ENCODE measurements around the gene SDHB.

SDHB gene

DNA sequence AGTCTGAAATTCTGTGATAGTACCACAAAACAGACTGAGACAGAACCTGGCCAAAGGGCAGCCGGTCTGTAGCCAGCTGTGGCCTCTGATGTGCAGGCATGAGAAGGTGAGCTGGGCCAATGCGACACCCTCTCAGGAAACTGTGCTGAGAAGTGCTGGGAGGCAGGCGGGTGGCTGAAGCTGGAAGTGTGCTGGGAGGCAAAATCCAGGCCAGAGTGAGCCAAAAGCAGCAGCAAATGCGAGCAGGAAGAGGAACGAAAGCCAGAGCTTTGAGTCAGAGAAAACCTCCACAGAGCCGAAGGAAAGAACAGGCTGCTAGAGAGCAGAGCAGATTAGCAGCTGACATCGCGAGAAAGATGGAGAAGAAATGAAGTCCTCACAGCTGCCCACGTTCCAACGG lies 31.9 kb downstream of the SDHB start:
- H3K23ac ChIP-seq (ENCODE audit: low read length): no peak overlapping the region
- no peaks in the 10 kb centered on the region for H3K79me2 ChIP-seq (ENCODE audit: control insufficient read depth, insufficient read depth, low read length)
- H3K27me3 ChIP-seq (ENCODE audit: insufficient read depth, low read length, poor library complexity): no peaks in the 10 kb centered on the region
- peaks cover 21% of the 10 kb centered on the region for H3K36me3 ChIP-seq (ENCODE audit: control insufficient read depth, insufficient read depth, low read length)
- WGBS (ENCODE audit: extremely low coverage, insufficient coverage, low lambda C conversion rate): no CpG with 5 or more reads among the region's 10 CpGs
- DNase-seq: no peak
- no peak overlapping the region for H3K56ac ChIP-seq (ENCODE audit: low read length)
- no peak overlapping the region for H4K8ac ChIP-seq (ENCODE audit: low read depth, low read length)
- no peak overlapping the region for H2BK5ac ChIP-seq (ENCODE audit: low read length)
- H2AK5ac ChIP-seq (ENCODE audit: low read length): no peak overlapping the region
- H4K5ac ChIP-seq (ENCODE audit: low read length): no peak overlapping the region
- no peak overlapping the region for H2BK120ac ChIP-seq (ENCODE audit: low read depth, low read length)
- no peak overlapping the region for H2BK15ac ChIP-seq (replicated peaks; ENCODE audit: low read depth)
- H3K4me1 ChIP-seq (ENCODE audit: control insufficient read depth, low read depth, low read length): no peaks in the 10 kb centered on the region
- no peak overlapping the region for H3K27ac ChIP-seq (ENCODE audit: low read depth, low read length)
- no peaks in the 10 kb centered on the region for H3K79me1 ChIP-seq (ENCODE audit: low read length)
- no peak overlapping the region for H3K4me3 ChIP-seq (ENCODE audit: low read length)
- no peak overlapping the region for H3K18ac ChIP-seq (ENCODE audit: low read length)
- no peak overlapping the region for H3K4ac ChIP-seq (ENCODE audit: low read depth, low read length)
- H3K4me2 ChIP-seq (ENCODE audit: low read length): no peak overlapping the region
- no peak overlapping the region for H3K9ac ChIP-seq (ENCODE audit: low read length)

DNA sequence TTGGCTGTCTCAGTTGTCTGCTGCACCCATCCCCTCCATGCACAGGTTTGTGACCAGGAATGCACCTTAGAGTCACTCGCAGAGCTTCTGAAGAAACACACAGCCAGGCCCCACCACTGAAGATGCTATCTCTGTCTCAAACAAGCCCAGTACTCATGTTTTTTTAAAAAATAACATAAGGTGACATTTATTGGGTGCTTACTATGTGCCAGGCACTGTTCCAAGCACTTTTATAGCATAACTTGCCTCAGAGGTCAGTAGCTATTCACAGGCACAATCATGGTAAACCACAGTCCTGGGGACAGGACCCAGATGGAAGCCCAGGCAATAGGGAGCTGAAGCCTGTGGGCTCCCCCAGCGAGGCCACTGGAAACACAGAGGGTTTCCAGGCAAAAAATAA lies 33.3 kb downstream of the SDHB start:
- Histone ChIP-seq H3K4me3 (ENCODE audit: low read length) (no peak overlapping the region), H3K4me1 (ENCODE audit: control insufficient read depth, low read depth, low read length) (no peaks in the 10 kb centered on the region), H3K9ac (ENCODE audit: low read length) (no peak overlapping the region), H4K5ac (ENCODE audit: low read length) (no peak overlapping the region), H3K27ac (ENCODE audit: low read depth, low read length) (no peak overlapping the region), H3K56ac (ENCODE audit: low read length) (no peak overlapping the region), H3K4me2 (ENCODE audit: low read length) (no peak overlapping the region), H2BK120ac (ENCODE audit: low read depth, low read length) (no peak overlapping the region), H2BK15ac (replicated peaks; ENCODE audit: low read depth) (no peak overlapping the region), H3K79me2 (ENCODE audit: control insufficient read depth, insufficient read depth, low read length) (no peaks in the 10 kb centered on the region), H3K79me1 (ENCODE audit: low read length) (no peaks in the 10 kb centered on the region), H4K8ac (ENCODE audit: low read depth, low read length) (no peak overlapping the region), H2BK5ac (ENCODE audit: low read length) (no peak overlapping the region), H3K23ac (ENCODE audit: low read length) (no peak overlapping the region), H3K27me3 (ENCODE audit: insufficient read depth, low read length, poor library complexity) (no peaks in the 10 kb centered on the region), H3K4ac (ENCODE audit: low read depth, low read length) (no peak overlapping the region), H3K36me3 (ENCODE audit: control insufficient read depth, insufficient read depth, low read length) (peaks cover 18% of the 10 kb centered on the region), H3K18ac (ENCODE audit: low read length) (no peak overlapping the region), H2AK5ac (ENCODE audit: low read length) (no peak overlapping the region)
- DNase-seq: no peak
- WGBS (ENCODE audit: extremely low coverage, insufficient coverage, low lambda C conversion rate): no CpG with 5 or more reads among the region's 2 CpGs

DNA sequence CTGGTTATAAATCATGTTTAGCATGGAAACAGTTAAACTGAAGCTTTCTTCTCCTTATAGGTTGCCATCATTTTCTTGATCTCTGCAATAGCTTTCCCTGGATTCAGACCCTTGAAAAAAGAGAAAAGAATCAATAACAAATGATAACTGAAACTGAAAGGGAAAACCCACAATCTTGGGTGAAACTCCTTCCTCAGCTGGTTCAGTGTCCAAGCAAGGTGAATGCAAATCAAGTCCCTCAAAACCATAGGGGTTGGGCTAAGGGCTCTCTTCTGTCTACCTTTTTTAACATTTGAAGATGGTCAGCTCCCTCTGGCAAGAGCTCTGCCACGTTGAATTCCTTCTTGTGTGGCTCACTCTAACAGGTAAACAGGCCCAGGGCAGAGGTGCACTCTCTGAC lies 35.0 kb downstream of the SDHB start:
- Histone ChIP-seq H4K5ac (ENCODE audit: low read length) (no peak overlapping the region), H3K4me2 (ENCODE audit: low read length) (no peak overlapping the region), H3K36me3 (ENCODE audit: control insufficient read depth, insufficient read depth, low read length) (peaks cover 17% of the 10 kb centered on the region), H3K79me1 (ENCODE audit: low read length) (no peaks in the 10 kb centered on the region), H2BK15ac (replicated peaks; ENCODE audit: low read depth) (no peak overlapping the region), H3K9ac (ENCODE audit: low read length) (no peak overlapping the region), H3K4ac (ENCODE audit: low read depth, low read length) (no peak overlapping the region), H3K4me3 (ENCODE audit: low read length) (no peak overlapping the region), H3K18ac (ENCODE audit: low read length) (no peak overlapping the region), H3K23ac (ENCODE audit: low read length) (no peak overlapping the region), H3K79me2 (ENCODE audit: control insufficient read depth, insufficient read depth, low read length) (no peaks in the 10 kb centered on the region), H3K4me1 (ENCODE audit: control insufficient read depth, low read depth, low read length) (no peaks in the 10 kb centered on the region), H2AK5ac (ENCODE audit: low read length) (no peak overlapping the region), H3K56ac (ENCODE audit: low read length) (no peak overlapping the region), H3K27ac (ENCODE audit: low read depth, low read length) (no peak overlapping the region), H4K8ac (ENCODE audit: low read depth, low read length) (no peak overlapping the region), H2BK5ac (ENCODE audit: low read length) (no peak overlapping the region), H3K27me3 (ENCODE audit: insufficient read depth, low read length, poor library complexity) (no peaks in the 10 kb centered on the region), H2BK120ac (ENCODE audit: low read depth, low read length) (no peak overlapping the region)
- WGBS (ENCODE audit: extremely low coverage, insufficient coverage, low lambda C conversion rate): no CpG with 5 or more reads among the region's 1 CpG
- DNase-seq: no peak

DNA sequence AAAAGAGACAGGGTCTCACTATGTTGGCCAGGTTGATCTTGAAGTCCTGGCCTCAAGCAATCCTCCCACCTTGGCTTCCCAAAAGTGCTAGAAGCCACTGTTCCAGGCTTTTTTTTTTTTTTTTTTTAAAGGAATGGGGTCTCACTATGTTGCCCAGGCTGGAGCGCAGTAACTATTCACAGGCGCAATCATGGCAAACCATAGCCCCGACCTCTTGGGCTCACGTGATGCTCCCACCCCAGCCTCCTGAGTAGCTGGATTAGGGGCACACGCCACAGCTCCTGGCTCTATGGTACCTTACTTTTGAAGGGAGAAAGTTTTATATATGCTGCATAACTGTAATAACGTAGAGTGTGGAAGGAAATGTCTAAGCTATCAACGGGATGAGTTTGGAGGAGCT lies 36.4 kb downstream of the SDHB start:
- Histone ChIP-seq H2BK5ac (ENCODE audit: low read length) (no peak overlapping the region), H3K4me1 (ENCODE audit: control insufficient read depth, low read depth, low read length) (peaks cover 5% of the 10 kb centered on the region), H3K23ac (ENCODE audit: low read length) (no peak overlapping the region), H3K79me2 (ENCODE audit: control insufficient read depth, insufficient read depth, low read length) (no peaks in the 10 kb centered on the region), H4K5ac (ENCODE audit: low read length) (no peak overlapping the region), H2BK15ac (replicated peaks; ENCODE audit: low read depth) (no peak overlapping the region), H3K79me1 (ENCODE audit: low read length) (no peaks in the 10 kb centered on the region), H4K8ac (ENCODE audit: low read depth, low read length) (no peak overlapping the region), H3K9ac (ENCODE audit: low read length) (no peak overlapping the region), H3K18ac (ENCODE audit: low read length) (no peak overlapping the region), H3K4ac (ENCODE audit: low read depth, low read length) (no peak overlapping the region), H3K4me3 (ENCODE audit: low read length) (no peak overlapping the region), H3K4me2 (ENCODE audit: low read length) (no peak overlapping the region), H3K27me3 (ENCODE audit: insufficient read depth, low read length, poor library complexity) (no peaks in the 10 kb centered on the region), H2BK120ac (ENCODE audit: low read depth, low read length) (no peak overlapping the region), H2AK5ac (ENCODE audit: low read length) (no peak overlapping the region), H3K36me3 (ENCODE audit: control insufficient read depth, insufficient read depth, low read length) (peaks cover 8% of the 10 kb centered on the region), H3K27ac (ENCODE audit: low read depth, low read length) (no peak overlapping the region), H3K56ac (ENCODE audit: low read length) (no peak overlapping the region)
- no CpG with 5 or more reads among the region's 7 CpGs for WGBS (ENCODE audit: extremely low coverage, insufficient coverage, low lambda C conversion rate)
- DNase-seq: no peak

DNA sequence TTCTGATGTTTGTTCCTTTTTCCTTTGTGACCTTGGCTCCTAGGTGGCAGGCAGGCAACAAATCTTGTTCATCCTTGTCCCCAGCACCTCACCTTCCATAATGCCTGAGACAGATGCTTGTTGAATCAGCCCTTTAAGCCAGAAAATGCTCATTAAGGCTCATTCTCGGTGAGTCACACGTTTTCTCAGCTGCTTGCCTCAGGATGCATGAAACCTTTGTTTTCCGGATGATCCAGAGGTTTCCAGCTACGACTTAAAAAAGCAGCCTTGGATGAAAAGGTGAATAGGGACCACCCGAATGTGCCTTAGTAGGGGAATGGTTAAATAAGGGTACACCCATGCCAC lies 37.5 kb downstream of the SDHB start:
- WGBS (ENCODE audit: extremely low coverage, insufficient coverage, low lambda C conversion rate): no CpG with 5 or more reads among the region's 5 CpGs
- no peak overlapping the region for H3K23ac ChIP-seq (ENCODE audit: low read length)
- H3K9ac ChIP-seq (ENCODE audit: low read length): no peak overlapping the region
- H3K27ac ChIP-seq (ENCODE audit: low read depth, low read length): peak overlapping the region; percentile 43
- H3K4me1 ChIP-seq (ENCODE audit: control insufficient read depth, low read depth, low read length): peaks cover 5% of the 10 kb centered on the region
- H2AK5ac ChIP-seq (ENCODE audit: low read length): no peak overlapping the region
- no peaks in the 10 kb centered on the region for H3K79me2 ChIP-seq (ENCODE audit: control insufficient read depth, insufficient read depth, low read length)
- no peak overlapping the region for H3K4me2 ChIP-seq (ENCODE audit: low read length)
- H3K79me1 ChIP-seq (ENCODE audit: low read length): no peaks in the 10 kb centered on the region
- H3K4me3 ChIP-seq (ENCODE audit: low read length): no peak overlapping the region
- no peaks in the 10 kb centered on the region for H3K27me3 ChIP-seq (ENCODE audit: insufficient read depth, low read length, poor library complexity)
- no peak overlapping the region for H2BK120ac ChIP-seq (ENCODE audit: low read depth, low read length)
- peak overlapping the region; percentile 73 for H3K56ac ChIP-seq (ENCODE audit: low read length)
- H4K8ac ChIP-seq (ENCODE audit: low read depth, low read length): no peak overlapping the region
- no peak overlapping the region for H4K5ac ChIP-seq (ENCODE audit: low read length)
- DNase-seq: peak; percentile 73
- no peak overlapping the region for H2BK5ac ChIP-seq (ENCODE audit: low read length)
- peaks cover 3% of the 10 kb centered on the region for H3K36me3 ChIP-seq (ENCODE audit: control insufficient read depth, insufficient read depth, low read length)
- no peak overlapping the region for H3K18ac ChIP-seq (ENCODE audit: low read length)
- no peak overlapping the region for H3K4ac ChIP-seq (ENCODE audit: low read depth, low read length)
- H2BK15ac ChIP-seq (replicated peaks; ENCODE audit: low read depth): no peak overlapping the region

DNA sequence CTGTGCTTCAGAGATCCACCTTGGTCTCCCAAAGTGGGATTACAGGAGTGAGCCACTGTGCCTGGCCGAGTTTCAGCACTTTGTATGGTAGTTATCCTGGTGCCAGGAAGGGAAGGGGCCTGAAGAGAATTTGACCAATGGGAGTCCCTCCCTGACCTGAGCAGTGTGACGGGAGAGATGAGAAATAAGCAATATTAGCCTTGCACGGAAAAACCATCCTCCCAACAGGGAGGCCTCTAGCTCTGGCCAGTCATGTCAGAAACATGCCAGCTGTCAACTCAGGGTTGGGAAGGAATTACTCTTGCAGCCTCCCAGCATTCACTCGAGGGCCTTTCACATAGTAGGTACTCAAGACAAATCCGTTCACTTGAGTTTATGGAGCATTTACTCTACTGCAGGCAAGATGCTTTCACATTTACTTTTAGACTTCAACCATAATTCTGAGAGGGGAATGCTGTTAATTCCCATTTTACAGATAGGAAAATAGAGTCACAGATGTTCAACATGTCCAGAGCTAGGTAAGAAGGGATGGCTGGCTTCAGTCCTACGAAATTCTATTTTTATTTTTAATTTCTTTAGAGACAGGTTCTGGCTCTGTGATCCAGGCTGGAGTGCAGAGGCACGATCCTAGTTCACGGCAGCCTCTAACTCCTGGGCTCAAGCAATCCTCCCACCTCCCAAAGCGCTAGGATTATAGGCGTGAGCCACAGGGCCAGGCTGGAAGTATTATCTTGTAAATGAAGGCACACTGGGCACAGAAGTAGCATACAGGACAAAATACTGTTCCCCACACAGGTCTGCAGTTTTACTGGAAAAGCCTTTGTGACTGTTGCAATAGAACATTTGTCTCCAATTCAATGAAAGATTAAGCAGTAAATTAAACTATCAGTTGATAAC lies 38.9 kb downstream of the SDHB start:
- H3K18ac ChIP-seq (ENCODE audit: low read length): no peak overlapping the region
- H3K4ac ChIP-seq (ENCODE audit: low read depth, low read length): no peak overlapping the region
- no peak overlapping the region for H3K56ac ChIP-seq (ENCODE audit: low read length)
- no peak overlapping the region for H4K5ac ChIP-seq (ENCODE audit: low read length)
- H2BK120ac ChIP-seq (ENCODE audit: low read depth, low read length): no peak overlapping the region
- H2BK5ac ChIP-seq (ENCODE audit: low read length): no peak overlapping the region
- H2AK5ac ChIP-seq (ENCODE audit: low read length): no peak overlapping the region
- no peak overlapping the region for H2BK15ac ChIP-seq (replicated peaks; ENCODE audit: low read depth)
- DNase-seq: peak; percentile 16
- H3K4me2 ChIP-seq (ENCODE audit: low read length): no peak overlapping the region
- H3K27ac ChIP-seq (ENCODE audit: low read depth, low read length): no peak overlapping the region
- H3K27me3 ChIP-seq (ENCODE audit: insufficient read depth, low read length, poor library complexity): no peaks in the 10 kb centered on the region
- H3K9ac ChIP-seq (ENCODE audit: low read length): no peak overlapping the region
- H3K36me3 ChIP-seq (ENCODE audit: control insufficient read depth, insufficient read depth, low read length): peaks cover under 1% of the 10 kb centered on the region
- H4K8ac ChIP-seq (ENCODE audit: low read depth, low read length): no peak overlapping the region
- H3K79me1 ChIP-seq (ENCODE audit: low read length): peaks cover 2% of the 10 kb centered on the region
- H3K23ac ChIP-seq (ENCODE audit: low read length): no peak overlapping the region
- no CpG with 5 or more reads among the region's 10 CpGs for WGBS (ENCODE audit: extremely low coverage, insufficient coverage, low lambda C conversion rate)
- no peaks in the 10 kb centered on the region for H3K79me2 ChIP-seq (ENCODE audit: control insufficient read depth, insufficient read depth, low read length)
- no peak overlapping the region for H3K4me3 ChIP-seq (ENCODE audit: low read length)
- peaks cover 12% of the 10 kb centered on the region for H3K4me1 ChIP-seq (ENCODE audit: control insufficient read depth, low read depth, low read length)

Data from mesendoderm (in vitro differentiated cells).